ENCODE results near the gene PHLPP1.
A peak's percentile ranks its signal among the peaks of the same experiment; 100 is the strongest.

PHLPP1 gene

DNA sequence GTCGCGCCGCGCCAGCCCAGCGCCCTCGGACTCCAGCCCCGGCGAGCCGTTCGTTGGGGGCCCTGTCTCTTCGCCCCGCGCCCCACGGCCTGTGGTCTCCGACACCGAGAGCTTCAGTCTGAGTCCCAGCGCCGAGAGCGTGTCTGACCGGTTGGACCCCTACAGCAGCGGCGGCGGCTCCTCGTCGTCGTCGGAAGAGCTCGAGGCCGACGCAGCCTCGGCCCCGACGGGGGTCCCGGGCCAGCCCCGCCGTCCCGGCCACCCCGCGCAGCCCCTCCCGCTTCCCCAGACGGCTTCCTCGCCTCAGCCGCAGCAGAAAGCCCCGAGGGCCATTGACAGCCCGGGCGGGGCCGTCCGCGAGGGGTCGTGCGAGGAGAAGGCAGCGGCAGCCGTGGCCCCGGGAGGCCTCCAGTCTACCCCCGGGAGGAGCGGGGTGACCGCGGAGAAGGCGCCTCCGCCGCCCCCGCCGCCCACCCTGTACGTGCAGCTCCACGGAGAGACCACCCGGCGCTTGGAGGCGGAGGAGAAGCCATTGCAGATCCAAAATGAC is 1.4 kb downstream of the PHLPP1 start:
- Histone ChIP-seq H3K36me3 (ENCODE audit: control insufficient read depth in 1 of 2, insufficient read depth in 2 of 2, low read depth in 1 of 2, low read length in 2 of 2) (no peaks in the 10 kb centered on the region), H4K91ac (ENCODE audit: low read length) (no peak overlapping the region), H2BK12ac (ENCODE audit: low read length in 2 of 2) (peak overlapping the region in 1 of 2 experiments; percentile 84), H3K79me1 (replicated peaks; ENCODE audit: low read length, poor library complexity, severe bottlenecking) (peaks cover 5% of the 10 kb centered on the region), H3K27me3 (ENCODE audit: control insufficient read depth in 1 of 2, insufficient read depth in 1 of 2, low read length in 2 of 2) (no peaks in the 10 kb centered on the region), H3K9me3 (ENCODE audit: control insufficient read depth, low read length) (no peaks in the 10 kb centered on the region), H3K27ac (ENCODE audit: low read length, poor library complexity, severe bottlenecking) (no peak overlapping the region), H2BK120ac (ENCODE audit: low read depth, low read length) (peak overlapping the region; percentile 34), H3K14ac (ENCODE audit: low read length in 2 of 2) (peak overlapping the region in 1 of 2 experiments; percentile 95), H2BK15ac (ENCODE audit: low read depth, poor library complexity, severe bottlenecking) (peak overlapping the region; percentile 89), H3K4me3 (ENCODE audit: insufficient read depth in 1 of 2, low read depth in 1 of 2, low read length in 2 of 2) (peak overlapping the region; percentile 83 to 95), H2BK5ac (ENCODE audit: low read depth, low read length, poor library complexity, severe bottlenecking) (no peak overlapping the region), H3K18ac (ENCODE audit: low read depth in 1 of 2, low read length in 2 of 2) (peak overlapping the region; percentile 56 to 87), H2AK5ac (ENCODE audit: low read length, severe bottlenecking) (no peak overlapping the region), H3K4me1 (ENCODE audit: control insufficient read depth, insufficient read depth, low read depth, low read length) (peaks cover 13% of the 10 kb centered on the region), H4K8ac (ENCODE audit: low read length) (peak overlapping the region; percentile 80), H3K4ac (ENCODE audit: low read depth in 1 of 2, low read length in 2 of 2) (peak overlapping the region in 1 of 2 experiments; percentile 50), H3K9ac (ENCODE audit: low read length) (peak overlapping the region; percentile 73), H2AFZ (ENCODE audit: low read depth, low read length) (no peak overlapping the region), H3K4me2 (ENCODE audit: low read length, poor library complexity, severe bottlenecking) (peak overlapping the region; percentile 94), H3K23ac (ENCODE audit: low read length in 2 of 2) (peak overlapping the region in 1 of 2 experiments; percentile 96)
- peak; percentile 66 for DNase-seq
- WGBS = 0% methylated on average over 38 of the region's 68 CpGs

DNA sequence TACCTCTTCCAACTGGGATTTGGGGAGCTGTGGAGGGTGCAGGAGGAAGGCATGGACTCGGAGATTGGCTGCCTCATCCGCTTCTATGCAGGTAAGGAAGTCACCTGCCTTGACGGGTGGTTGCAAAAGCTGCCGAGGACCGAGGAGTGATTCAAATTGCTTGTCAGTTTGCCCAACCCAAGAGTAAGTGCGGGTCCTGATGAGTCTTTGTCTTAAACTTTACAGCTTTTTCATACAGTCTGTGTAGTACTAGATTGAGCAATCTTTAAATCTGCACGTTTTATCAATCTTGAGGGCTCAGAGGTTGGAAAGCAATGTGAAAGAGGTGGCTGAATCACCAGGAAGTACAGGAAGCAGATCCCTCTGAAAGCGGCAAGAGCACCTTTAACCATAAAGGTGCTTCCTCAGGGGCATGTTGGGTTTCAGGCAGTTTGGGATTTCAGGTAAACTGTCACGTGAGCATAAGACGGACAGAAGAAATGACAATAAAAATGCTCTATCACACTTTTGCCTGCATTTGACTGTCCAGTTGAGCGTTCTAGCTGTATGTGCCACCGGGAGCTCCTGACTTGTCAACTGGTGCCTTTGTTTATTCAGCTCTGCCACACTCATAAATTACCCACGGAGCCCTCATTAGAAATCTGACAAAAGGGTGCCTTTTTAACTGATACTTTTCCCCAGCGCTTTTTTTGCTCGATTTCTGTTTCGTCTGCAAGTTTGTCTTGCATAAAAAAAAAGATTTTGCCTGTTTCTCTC is 2.0 kb downstream of the PHLPP1 start:
- Histone ChIP-seq H3K18ac (ENCODE audit: low read depth in 1 of 2, low read length in 2 of 2) (peak overlapping the region in 1 of 2 experiments; percentile 87), H3K4me3 (ENCODE audit: insufficient read depth in 1 of 2, low read depth in 1 of 2, low read length in 2 of 2) (peak overlapping the region; percentile 83 to 95), H3K4ac (ENCODE audit: low read depth in 1 of 2, low read length in 2 of 2) (peak overlapping the region in 1 of 2 experiments; percentile 50), H2AFZ (ENCODE audit: low read depth, low read length) (no peak overlapping the region), H3K79me1 (replicated peaks; ENCODE audit: low read length, poor library complexity, severe bottlenecking) (peaks cover 6% of the 10 kb centered on the region), H2BK12ac (ENCODE audit: low read length in 2 of 2) (peak overlapping the region in 1 of 2 experiments; percentile 45), H3K36me3 (ENCODE audit: control insufficient read depth in 1 of 2, insufficient read depth in 2 of 2, low read depth in 1 of 2, low read length in 2 of 2) (no peaks in the 10 kb centered on the region), H3K9me3 (ENCODE audit: control insufficient read depth, low read length) (no peaks in the 10 kb centered on the region), H2BK120ac (ENCODE audit: low read depth, low read length) (no peak overlapping the region), H4K91ac (ENCODE audit: low read length) (no peak overlapping the region), H3K9ac (ENCODE audit: low read length) (peak overlapping the region; percentile 73), H3K27ac (ENCODE audit: low read length, poor library complexity, severe bottlenecking) (no peak overlapping the region), H2BK5ac (ENCODE audit: low read depth, low read length, poor library complexity, severe bottlenecking) (no peak overlapping the region), H4K8ac (ENCODE audit: low read length) (no peak overlapping the region), H3K14ac (ENCODE audit: low read length in 2 of 2) (peak overlapping the region in 1 of 2 experiments; percentile 59), H2AK5ac (ENCODE audit: low read length, severe bottlenecking) (no peak overlapping the region), H3K27me3 (ENCODE audit: control insufficient read depth in 1 of 2, insufficient read depth in 1 of 2, low read length in 2 of 2) (no peaks in the 10 kb centered on the region), H3K23ac (ENCODE audit: low read length in 2 of 2) (no peak overlapping the region), H2BK15ac (ENCODE audit: low read depth, poor library complexity, severe bottlenecking) (no peak overlapping the region), H3K4me2 (ENCODE audit: low read length, poor library complexity, severe bottlenecking) (peak overlapping the region; percentile 49), H3K4me1 (ENCODE audit: control insufficient read depth, insufficient read depth, low read depth, low read length) (peaks cover 13% of the 10 kb centered on the region)
- under 1% methylated on average over 15 of the region's 16 CpGs for WGBS
- DNase-seq = peak; percentile 74

DNA sequence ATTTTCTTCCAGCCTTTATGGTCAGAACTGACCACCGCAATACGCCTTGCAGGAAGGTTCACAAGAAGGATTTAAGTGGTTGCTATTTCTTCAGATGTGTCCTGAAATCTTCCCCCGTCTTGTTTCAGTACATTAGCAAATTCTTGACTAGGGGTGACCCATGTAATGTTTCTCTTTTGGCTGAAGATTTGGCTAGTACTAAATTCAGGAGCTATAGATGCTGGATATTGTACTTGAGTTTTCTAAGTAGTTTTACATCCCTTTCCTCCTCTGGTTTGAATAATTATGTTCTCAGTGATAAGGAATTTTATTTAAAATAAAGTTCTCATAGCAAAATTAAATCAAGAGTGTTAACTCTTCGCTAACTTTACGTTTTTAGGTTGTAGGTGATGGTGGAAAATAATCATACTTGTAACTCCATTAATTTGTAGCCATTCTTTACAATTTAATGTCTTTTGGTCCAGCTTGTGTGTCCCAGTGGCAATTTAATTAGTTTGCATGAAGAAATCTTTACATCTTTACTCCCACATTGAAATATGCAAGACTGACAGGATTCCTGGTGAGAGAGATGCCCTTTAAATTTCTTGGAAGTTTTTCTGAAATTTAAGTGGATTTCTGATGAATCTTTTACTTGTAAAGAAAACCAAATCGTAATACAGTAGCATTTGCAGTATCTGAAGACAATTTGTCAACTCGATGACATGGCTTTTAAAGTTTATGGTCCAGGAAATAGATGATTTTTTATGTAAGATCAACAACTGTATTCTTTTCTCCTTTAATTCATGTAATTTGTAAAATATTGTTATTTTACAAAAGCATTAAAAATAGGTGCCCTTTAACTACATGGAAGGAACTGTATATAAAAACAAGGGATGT is 2.8 kb downstream of the PHLPP1 start:
- Histone ChIP-seq H3K14ac (ENCODE audit: low read length in 2 of 2) (no peak overlapping the region), H4K91ac (ENCODE audit: low read length) (no peak overlapping the region), H2BK120ac (ENCODE audit: low read depth, low read length) (no peak overlapping the region), H3K4me1 (ENCODE audit: control insufficient read depth, insufficient read depth, low read depth, low read length) (peaks cover 13% of the 10 kb centered on the region), H3K4ac (ENCODE audit: low read depth in 1 of 2, low read length in 2 of 2) (no peak overlapping the region), H2AK5ac (ENCODE audit: low read length, severe bottlenecking) (no peak overlapping the region), H3K4me3 (ENCODE audit: insufficient read depth in 1 of 2, low read depth in 1 of 2, low read length in 2 of 2) (peak overlapping the region in 1 of 2 experiments; percentile 83), H3K18ac (ENCODE audit: low read depth in 1 of 2, low read length in 2 of 2) (no peak overlapping the region), H2BK15ac (ENCODE audit: low read depth, poor library complexity, severe bottlenecking) (no peak overlapping the region), H3K9me3 (ENCODE audit: control insufficient read depth, low read length) (no peaks in the 10 kb centered on the region), H2BK5ac (ENCODE audit: low read depth, low read length, poor library complexity, severe bottlenecking) (no peak overlapping the region), H3K36me3 (ENCODE audit: control insufficient read depth in 1 of 2, insufficient read depth in 2 of 2, low read depth in 1 of 2, low read length in 2 of 2) (no peaks in the 10 kb centered on the region), H2BK12ac (ENCODE audit: low read length in 2 of 2) (no peak overlapping the region), H3K4me2 (ENCODE audit: low read length, poor library complexity, severe bottlenecking) (peak overlapping the region; percentile 49), H3K27me3 (ENCODE audit: control insufficient read depth in 1 of 2, insufficient read depth in 1 of 2, low read length in 2 of 2) (no peaks in the 10 kb centered on the region), H3K23ac (ENCODE audit: low read length in 2 of 2) (no peak overlapping the region), H3K79me1 (replicated peaks; ENCODE audit: low read length, poor library complexity, severe bottlenecking) (peaks cover 6% of the 10 kb centered on the region), H3K9ac (ENCODE audit: low read length) (peak overlapping the region; percentile 73), H3K27ac (ENCODE audit: low read length, poor library complexity, severe bottlenecking) (no peak overlapping the region), H2AFZ (ENCODE audit: low read depth, low read length) (no peak overlapping the region), H4K8ac (ENCODE audit: low read length) (no peak overlapping the region)
- WGBS = 0% methylated on average over 1 of the region's 7 CpGs
- DNase-seq = peak; percentile 53

DNA sequence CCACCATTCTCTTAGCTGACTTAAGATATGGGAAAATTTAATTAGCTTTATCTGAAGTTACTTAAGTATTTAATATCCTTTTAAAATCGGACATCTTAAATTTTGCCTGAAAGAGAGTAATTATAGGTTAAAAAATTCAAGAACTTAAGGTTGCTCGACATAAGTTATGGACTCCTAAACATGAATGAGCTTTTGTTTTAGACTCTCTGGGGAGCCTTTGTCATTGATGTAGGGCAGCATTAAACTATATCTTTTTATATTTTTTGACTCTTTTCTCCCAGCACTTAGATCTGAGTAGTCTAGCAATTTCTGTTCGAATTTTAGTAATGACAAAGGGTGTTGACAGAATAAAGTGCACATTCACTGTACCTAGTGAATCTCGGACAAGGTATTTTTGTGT is 4.7 kb downstream of the PHLPP1 start:
- H2BK120ac ChIP-seq (ENCODE audit: low read depth, low read length) = no peak overlapping the region
- no peak overlapping the region for H3K18ac ChIP-seq (ENCODE audit: low read depth in 1 of 2, low read length in 2 of 2)
- H2AFZ ChIP-seq (ENCODE audit: low read depth, low read length) = no peak overlapping the region
- H3K27ac ChIP-seq (ENCODE audit: low read length, poor library complexity, severe bottlenecking) = no peak overlapping the region
- no peak overlapping the region for H3K23ac ChIP-seq (ENCODE audit: low read length in 2 of 2)
- 27% methylated on average over 1 of the region's 4 CpGs for WGBS
- H3K79me1 ChIP-seq (replicated peaks; ENCODE audit: low read length, poor library complexity, severe bottlenecking) = peaks cover 6% of the 10 kb centered on the region
- peaks cover 11% of the 10 kb centered on the region for H3K4me1 ChIP-seq (ENCODE audit: control insufficient read depth, insufficient read depth, low read depth, low read length)
- no peak overlapping the region for H3K4me2 ChIP-seq (ENCODE audit: low read length, poor library complexity, severe bottlenecking)
- H2BK12ac ChIP-seq (ENCODE audit: low read length in 2 of 2) = no peak overlapping the region
- H3K9ac ChIP-seq (ENCODE audit: low read length) = no peak overlapping the region
- H3K36me3 ChIP-seq (ENCODE audit: control insufficient read depth in 1 of 2, insufficient read depth in 2 of 2, low read depth in 1 of 2, low read length in 2 of 2) = no peaks in the 10 kb centered on the region
- no peak overlapping the region for H2BK15ac ChIP-seq (ENCODE audit: low read depth, poor library complexity, severe bottlenecking)
- H3K4ac ChIP-seq (ENCODE audit: low read depth in 1 of 2, low read length in 2 of 2) = no peak overlapping the region
- no peak overlapping the region for H4K91ac ChIP-seq (ENCODE audit: low read length)
- H4K8ac ChIP-seq (ENCODE audit: low read length) = no peak overlapping the region
- H3K14ac ChIP-seq (ENCODE audit: low read length in 2 of 2) = no peak overlapping the region
- H3K27me3 ChIP-seq (ENCODE audit: control insufficient read depth in 1 of 2, insufficient read depth in 1 of 2, low read length in 2 of 2) = no peaks in the 10 kb centered on the region
- no peak overlapping the region for H3K4me3 ChIP-seq (ENCODE audit: insufficient read depth in 1 of 2, low read depth in 1 of 2, low read length in 2 of 2)
- DNase-seq = no peak
- no peak overlapping the region for H2AK5ac ChIP-seq (ENCODE audit: low read length, severe bottlenecking)
- H2BK5ac ChIP-seq (ENCODE audit: low read depth, low read length, poor library complexity, severe bottlenecking) = no peak overlapping the region
- no peaks in the 10 kb centered on the region for H3K9me3 ChIP-seq (ENCODE audit: control insufficient read depth, low read length)
